GM12878 (cell line): ENCODE data around the gene APOE.

ENCODE experiments used
- CTCF ChIP-seq, 3 experiments: IDR thresholded peaks in 2 of 3; conservative IDR thresholded peaks in 1 of 3; 2 replicates each; pipeline ENCODE4 v1.5.1; 2011; ENCODE audit warnings: low read depth in 3 of 3, low read length in 3 of 3, mild to moderate bottlenecking in 3 of 3, control low read depth in 2 of 3, moderate library complexity in 2 of 3, inconsistent platforms in 1 of 3, mixed read lengths in 1 of 3; ENCODE audit not compliant: control insufficient read depth in 2 of 3, insufficient read depth in 1 of 3; ENCODE audit errors: extremely low read depth in 1 of 3
- ETV6 ChIP-seq, 2 experiments: fragments of 450-650 bp in 1 of 2; IDR thresholded peaks in 1 of 2; conservative IDR thresholded peaks in 1 of 2; 2 replicates each; pipeline ENCODE4 v1.6.1; 2014; ENCODE audit warnings: antibody characterized with exemption in 1 of 2, borderline replicate concordance in 1 of 2, low read depth in 1 of 2, mild to moderate bottlenecking in 1 of 2, moderate library complexity in 1 of 2
- EZH2 ChIP-seq: IDR thresholded peaks from 2 replicates; pipeline ENCODE4 v1.6.1; 2012; ENCODE audit warnings: low read depth, mild to moderate bottlenecking, control low read depth, inconsistent platforms, low read length, borderline replicate concordance; ENCODE audit not compliant: control insufficient read depth
- MEF2B ChIP-seq: fragments of 450-650 bp; IDR thresholded peaks from 2 replicates; pipeline ENCODE4 v1.6.1; 2018; ENCODE audit warnings: mild to moderate bottlenecking, moderate library complexity; ENCODE audit not compliant: partially characterized antibody, poor library complexity, severe bottlenecking
- POLR2A ChIP-seq: IDR thresholded peaks from 2 replicates; pipeline ENCODE4 v1.6.1; 2011; ENCODE audit warnings: low read depth, mild to moderate bottlenecking, low read length
- RAD21 ChIP-seq: IDR thresholded peaks from 2 replicates; pipeline ENCODE4 v1.6.1; 2011; ENCODE audit warnings: mild to moderate bottlenecking, low read depth, low read length, moderate library complexity; ENCODE audit not compliant: insufficient read depth
- SPI1 ChIP-seq: IDR thresholded peaks from 2 replicates; pipeline ENCODE4 v1.6.1; 2011; ENCODE audit warnings: low read depth, mild to moderate bottlenecking, low read length, moderate library complexity, borderline replicate concordance; ENCODE audit not compliant: insufficient read depth

- TF ChIP-seq EZH2 = no peak
- no peak for TF ChIP-seq ETV6 (conservative IDR thresholded peaks at IDR 0.05 in 1 of 2, IDR thresholded peaks at IDR 0.05 in 1 of 2; ENCODE audit: borderline replicate concordance in 1 of 2, low read depth in 1 of 2)
- no peak for TF ChIP-seq POLR2A
- no peak for TF ChIP-seq RAD21
- no peak for TF ChIP-seq SPI1
- TF ChIP-seq MEF2B = no peak
- TF ChIP-seq CTCF (IDR thresholded peaks at IDR 0.05 in 2 of 3, conservative IDR thresholded peaks at IDR 0.05 in 1 of 3; ENCODE audit: control insufficient read depth in 2 of 3, extremely low read depth in 1 of 3, insufficient read depth in 1 of 3, low read depth in 3 of 3, low read length in 3 of 3) = no peak
Observed at GRCh38 chr19:44947041-44947581, 41.5 kb downstream of the APOE start.
